ENCODE data around the gene ARHGDIG.

DNA sequence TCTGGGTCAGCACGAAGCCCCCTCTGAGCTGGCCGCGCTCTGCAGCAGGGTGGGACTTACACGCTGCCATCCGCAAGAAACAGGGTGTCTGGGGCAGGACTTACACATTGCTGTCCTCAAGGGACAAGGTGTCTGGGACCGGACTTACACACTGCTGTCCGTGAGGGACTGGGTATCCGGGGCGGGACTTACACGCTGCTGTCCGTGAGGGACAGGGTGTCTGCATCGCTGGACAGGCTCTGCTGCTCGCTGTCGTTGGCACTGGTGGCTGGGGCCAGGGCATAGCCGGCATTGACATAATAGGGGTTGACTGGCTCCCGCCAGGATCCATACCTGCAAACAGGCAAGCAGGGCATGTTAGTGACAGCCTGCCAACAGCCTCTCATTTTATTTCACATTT lies 34.0 kb downstream of the ARHGDIG start:
- TF ChIP-seq, protein P1, sequence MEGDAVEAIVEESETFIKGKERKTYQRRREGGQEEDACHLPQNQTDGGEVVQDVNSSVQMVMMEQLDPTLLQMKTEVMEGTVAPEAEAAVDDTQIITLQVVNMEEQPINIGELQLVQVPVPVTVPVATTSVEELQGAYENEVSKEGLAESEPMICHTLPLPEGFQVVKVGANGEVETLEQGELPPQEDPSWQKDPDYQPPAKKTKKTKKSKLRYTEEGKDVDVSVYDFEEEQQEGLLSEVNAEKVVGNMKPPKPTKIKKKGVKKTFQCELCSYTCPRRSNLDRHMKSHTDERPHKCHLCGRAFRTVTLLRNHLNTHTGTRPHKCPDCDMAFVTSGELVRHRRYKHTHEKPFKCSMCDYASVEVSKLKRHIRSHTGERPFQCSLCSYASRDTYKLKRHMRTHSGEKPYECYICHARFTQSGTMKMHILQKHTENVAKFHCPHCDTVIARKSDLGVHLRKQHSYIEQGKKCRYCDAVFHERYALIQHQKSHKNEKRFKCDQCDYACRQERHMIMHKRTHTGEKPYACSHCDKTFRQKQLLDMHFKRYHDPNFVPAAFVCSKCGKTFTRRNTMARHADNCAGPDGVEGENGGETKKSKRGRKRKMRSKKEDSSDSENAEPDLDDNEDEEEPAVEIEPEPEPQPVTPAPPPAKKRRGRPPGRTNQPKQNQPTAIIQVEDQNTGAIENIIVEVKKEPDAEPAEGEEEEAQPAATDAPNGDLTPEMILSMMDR (IDR thresholded peaks at IDR 0.05) = no peak
- no peak for TF ChIP-seq EP300 (IDR thresholded peaks at IDR 0.05)
